SJSA1 (cell line): Measurements from ENCODE around the gene RBM10. TPM values are rescaled to one million over a fixed set of nuclear protein-coding genes. Genes with fewer than 3 reads are reported as not detected.

Experiments
- DNase-seq, 2 experiments: peaks; one replicate each; pipeline ENCODE4 v3.0.0-alpha.2; 2015 to 2020; ENCODE audit warnings: low spot score in 2 of 2, low read depth in 1 of 2
- H3K27ac ChIP-seq: fragments of 250-450 bp; sonication (Bioruptor Pico); 2 replicates; pipeline ENCODE4 v1.5.1; 2020; ENCODE audit warnings: mild to moderate bottlenecking, moderate library complexity
- H3K27me3 ChIP-seq: fragments of 250-450 bp; sonication (Bioruptor Pico); replicated peaks from 2 replicates; pipeline ENCODE4 v1.5.1; 2020; ENCODE audit warnings: mild to moderate bottlenecking, moderate library complexity
- H3K36me3 ChIP-seq: fragments of 250-450 bp; sonication (Bioruptor Pico); 2 replicates; pipeline ENCODE4 v1.5.1; 2020; ENCODE audit warnings: mild to moderate bottlenecking
- H3K4me1 ChIP-seq: fragments of 250-450 bp; sonication (Bioruptor Pico); replicated peaks from 2 replicates; pipeline ENCODE4 v1.6.1; 2021; ENCODE audit warnings: mild to moderate bottlenecking
- H3K4me3 ChIP-seq: fragments of 250-450 bp; sonication (Bioruptor Pico); 2 replicates; pipeline ENCODE4 v1.5.1; 2020; ENCODE audit warnings: mild to moderate bottlenecking
- H3K9me3 ChIP-seq: fragments of 250-450 bp; sonication (Bioruptor Pico); replicated peaks from 2 replicates; pipeline ENCODE4 v1.5.1; 2020; ENCODE audit warnings: mild to moderate bottlenecking
- total RNA-seq: library from RNA; depleted of rRNA; stranded (reverse); fragments of >200 nt; shearing (Covaris generic); gene quantifications from 2 replicates; pipeline ENCODE4 v1.2.3, GENCODE V29; 2014; rRNA removed

The RBM10 gene
- total RNA-seq, 1 experiment from 2014 or later, result 61.6 TPM

DNA sequence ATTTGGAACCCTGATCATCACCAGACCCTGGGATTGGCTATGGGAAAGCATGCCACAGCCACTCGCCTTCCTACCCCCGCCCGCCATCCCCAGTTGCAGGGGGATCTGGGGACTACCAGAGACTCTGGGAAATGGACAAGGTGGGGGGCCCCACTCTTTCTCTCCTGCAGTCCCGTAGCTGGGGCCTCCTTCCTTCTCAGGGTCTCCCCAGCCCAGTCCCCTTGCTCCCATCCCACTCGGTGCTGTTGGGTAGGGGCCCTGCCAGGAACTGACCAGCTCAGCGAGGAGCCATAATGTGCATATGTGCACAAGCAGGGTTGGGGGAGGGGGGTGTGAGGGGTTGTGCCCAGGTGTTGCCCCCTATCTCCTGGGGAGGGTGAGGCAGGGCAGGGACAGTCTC, 84.4 kb downstream of the RBM10 start:
- no peak for DNase-seq
- H3K4me1 ChIP-seq, result peaks cover 7% of the 10 kb centered on the region

GRCh38 chrX:47230136-47230868, 85.3 kb downstream of the RBM10 start:
- Histone ChIP-seq H3K27me3 (no peaks in the 10 kb centered on the region), H3K36me3 (peaks cover 30% of the 10 kb centered on the region), H3K4me1 (peaks cover 15% of the 10 kb centered on the region), H3K9me3 (no peaks in the 10 kb centered on the region), H3K4me3 (no peak overlapping the region), H3K27ac (no peak overlapping the region)
- no peak for DNase-seq

More for the DNA sequence above, 84.4 kb downstream of the RBM10 start:
- no peaks in the 10 kb centered on the region for H3K27me3 ChIP-seq
- H3K4me3 ChIP-seq, result no peak overlapping the region
- no peaks in the 10 kb centered on the region for H3K9me3 ChIP-seq
- peaks cover 32% of the 10 kb centered on the region for H3K36me3 ChIP-seq
- H3K27ac ChIP-seq, result no peak overlapping the region

DNA sequence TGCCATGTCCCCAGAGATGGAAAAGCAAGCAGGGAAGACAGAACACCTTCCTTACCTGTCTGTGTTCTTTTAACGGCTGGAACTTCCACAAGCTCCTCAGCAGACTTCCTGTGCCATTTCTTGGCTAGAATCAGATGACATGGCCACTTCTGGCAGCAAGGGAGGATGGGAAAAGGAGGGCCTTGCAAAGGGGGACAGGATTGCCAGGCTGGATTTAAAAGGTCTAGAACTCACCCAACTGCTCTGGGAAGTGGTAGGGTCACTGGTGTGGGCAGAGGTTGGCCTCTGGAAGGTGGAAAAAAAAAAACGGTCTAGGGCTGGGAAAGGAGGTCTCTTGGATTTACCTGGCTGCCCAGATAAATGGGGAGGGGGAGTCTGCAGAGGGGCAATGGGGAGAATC, 86.1 kb downstream of the RBM10 start:
- Histone ChIP-seq H3K27me3 (no peaks in the 10 kb centered on the region), H3K4me3 (no peak overlapping the region), H3K27ac (no peak overlapping the region), H3K36me3 (peaks cover 25% of the 10 kb centered on the region), H3K9me3 (no peaks in the 10 kb centered on the region), H3K4me1 (peaks cover 15% of the 10 kb centered on the region)
- no peak for DNase-seq

DNA sequence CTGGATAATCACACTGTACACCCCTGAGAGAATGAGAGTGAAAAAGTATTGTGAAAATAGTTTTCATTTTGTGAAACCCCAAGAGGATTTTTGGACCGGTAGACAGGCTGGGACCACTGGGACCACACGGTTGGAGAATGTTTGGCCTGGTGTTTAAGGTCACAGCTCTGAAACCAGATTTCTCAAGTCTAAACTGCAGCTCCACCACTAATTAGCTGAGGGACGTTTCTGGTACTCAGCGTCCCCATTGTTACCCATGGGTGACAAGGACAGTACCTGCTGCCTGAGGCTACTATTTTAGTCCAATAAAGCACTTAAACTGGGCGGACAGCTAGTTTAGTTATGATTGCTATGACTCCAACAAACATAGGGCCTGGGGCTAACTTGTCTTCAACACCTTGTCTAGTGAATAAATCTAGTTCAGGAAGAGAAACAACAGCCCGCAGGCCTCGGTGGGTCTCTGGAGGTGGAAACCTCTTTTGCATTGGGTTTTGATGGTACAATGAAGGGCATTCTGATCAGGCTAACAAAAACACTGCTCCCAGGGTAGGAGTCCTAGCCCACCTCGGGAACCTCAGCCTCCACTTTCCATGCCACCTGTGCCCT, 87.3 kb downstream of the RBM10 start:
- DNase-seq, result no peak
- no peaks in the 10 kb centered on the region for H3K9me3 ChIP-seq
- peaks cover 16% of the 10 kb centered on the region for H3K36me3 ChIP-seq

GRCh38 chrX:47232803-47233332, 87.8 kb downstream of the RBM10 start, which contains the start of gene USP11:
USP11 (plus strand) TSS chrX:47233009; CDS start chrX:47233044, 35 bp downstream.
- H3K27ac ChIP-seq, result peak within 1 kb of the TSS; percentile 93
- peak within 1 kb of the TSS; percentile 69 for H3K4me3 ChIP-seq
- H3K4me1 ChIP-seq, result peaks cover 15% of the 10 kb centered on the region
- H3K9me3 ChIP-seq, result no peaks in the 10 kb centered on the region
- H3K27me3 ChIP-seq, result no peaks in the 10 kb centered on the region
- peaks cover 15% of the 10 kb centered on the region for H3K36me3 ChIP-seq
- peak; percentile 46 to 50 for DNase-seq

More for the DNA sequence above, 87.3 kb downstream of the RBM10 start:
- Histone ChIP-seq H3K4me3 (peak overlapping the region; percentile 69), H3K27me3 (no peaks in the 10 kb centered on the region), H3K27ac (peak overlapping the region; percentile 93), H3K4me1 (peaks cover 15% of the 10 kb centered on the region)

- H3K4me3 ChIP-seq, result peak overlapping the region; percentile 69
Observed at GRCh38 chrX:47233333-47234113, 88.5 kb downstream of the RBM10 start.

DNA sequence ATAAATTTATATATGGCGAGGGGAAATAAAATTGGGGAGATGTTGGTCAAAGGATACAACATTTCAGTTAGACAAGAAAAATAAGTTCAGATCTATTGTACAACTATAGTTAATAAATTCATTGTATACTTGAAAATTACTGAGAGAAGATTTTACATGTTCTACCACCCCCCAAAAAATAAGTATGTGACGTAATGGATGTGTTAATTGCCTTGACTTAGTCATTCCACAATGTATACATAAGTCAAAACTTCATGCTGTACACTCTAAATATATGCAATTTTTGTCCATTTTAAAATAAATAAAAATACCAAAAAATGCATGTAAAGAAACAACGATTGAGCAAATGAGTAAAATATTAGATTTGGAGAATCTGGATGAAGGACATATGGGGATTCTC, 89.6 kb downstream of the RBM10 start:
- H3K27me3 ChIP-seq, result no peaks in the 10 kb centered on the region

More at GRCh38 chrX:47233333-47234113, 88.5 kb downstream of the RBM10 start:
- H3K4me1 ChIP-seq, result peaks cover 15% of the 10 kb centered on the region
- no peaks in the 10 kb centered on the region for H3K9me3 ChIP-seq
- peaks cover 10% of the 10 kb centered on the region for H3K36me3 ChIP-seq
- peak; percentile 92 to 95 for DNase-seq
- H3K27ac ChIP-seq, result peak overlapping the region; percentile 93
- H3K27me3 ChIP-seq, result no peaks in the 10 kb centered on the region

DNA sequence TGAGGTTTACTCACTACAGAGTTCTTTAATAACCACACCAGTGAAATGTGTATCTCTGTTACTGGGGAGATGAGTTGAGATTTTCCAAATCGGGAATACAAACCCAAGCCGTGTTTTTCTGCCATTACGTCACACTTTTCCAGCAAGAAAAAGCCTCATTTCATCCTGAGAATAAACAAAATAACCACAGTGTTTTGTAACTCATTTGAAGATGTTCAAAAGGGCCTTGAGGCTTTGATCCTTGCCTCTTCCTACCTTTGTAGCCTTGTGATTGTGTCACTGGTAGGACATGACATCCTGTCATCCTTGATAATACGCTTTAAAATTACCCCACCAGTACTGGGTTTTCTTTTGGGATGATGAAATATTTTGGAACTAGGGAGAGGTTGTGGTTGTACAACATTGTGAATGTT, 90.7 kb downstream of the RBM10 start:
- H3K27ac ChIP-seq, result no peak overlapping the region
- H3K9me3 ChIP-seq, result no peaks in the 10 kb centered on the region
- no peaks in the 10 kb centered on the region for H3K27me3 ChIP-seq
- DNase-seq, result no peak
- H3K4me3 ChIP-seq, result no peak overlapping the region
- H3K36me3 ChIP-seq, result peaks cover 11% of the 10 kb centered on the region
- peaks cover 15% of the 10 kb centered on the region for H3K4me1 ChIP-seq

More for the DNA sequence above, 89.6 kb downstream of the RBM10 start:
- no peaks in the 10 kb centered on the region for H3K9me3 ChIP-seq
- peaks cover 7% of the 10 kb centered on the region; the same call in 1 of the 2 replicates for H3K36me3 ChIP-seq
- peak overlapping the region; percentile 93 for H3K27ac ChIP-seq
- DNase-seq, result no peak
- H3K4me3 ChIP-seq, result peak overlapping the region; percentile 69
- H3K4me1 ChIP-seq, result peaks cover 15% of the 10 kb centered on the region

Other genes with a start within 250 kb of the RBM10 start
- 5.0 and 8.8 TPM in 2 replicates for gene JADE3, start 232.8 kb upstream of the RBM10 start, total RNA-seq
- not detected in 2 replicates for gene RGN, start 66.8 kb upstream of the RBM10 start, total RNA-seq
- 77.4 and 115 TPM in 2 replicates for gene NDUFB11, start 519 bp upstream of the RBM10 start, total RNA-seq
- gene UBA1, start 48.6 kb downstream of the RBM10 start, total RNA-seq, result 144 and 184 TPM in 2 replicates
- gene CDK16, start 73.5 kb downstream of the RBM10 start, total RNA-seq, result 97.5 and 105 TPM in 2 replicates
- 36.6 and 39.5 TPM in 2 replicates for gene USP11, start 87.8 kb downstream of the RBM10 start, total RNA-seq
- gene ZNF157, start 225.4 kb downstream of the RBM10 start, total RNA-seq, result not detected in 2 replicates